B cell (primary cell): Measurements from ENCODE around the gene CERK. TPM values are rescaled to one million over a fixed set of nuclear protein-coding genes. Genes with fewer than 3 reads are reported as not detected.

Source experiments
- ATAC-seq: fragments of 200-7000 bp; cut with Tn5 transposase; one replicate; pipeline ENCODE4 v1.10.0; 2021; ENCODE audit warnings: low read depth, mild to moderate bottlenecking, moderate number of reproducible peaks, moderate library complexity
- CTCF ChIA-PET: fragments of 350-600 bp; sonication (Branson Sonifier 250); formaldehyde crosslinking; loops from one replicate; lab custom pipeline; 2021; ENCODE audit warnings: antibody characterized with exemption, inconsistent platforms; lab: Charles Lee
- POLR2A ChIA-PET: fragments of 350-600 bp; sonication (Branson Sonifier 250); formaldehyde crosslinking; loops from one replicate; lab custom pipeline; 2021; ENCODE audit warnings: antibody characterized with exemption; lab: Charles Lee
- DNase-seq: peaks from one replicate; pipeline ENCODE4 v3.0.0; 2013
- H2AFZ ChIP-seq: 2 replicates; pipeline ENCODE4 v1.6.1; 2012; ENCODE audit warnings: mild to moderate bottlenecking, low read depth, low read length; ENCODE audit not compliant: insufficient read depth, poor library complexity, severe bottlenecking
- H3K27ac ChIP-seq, 2 donors: 1 replicate in 1 of 2; 2 replicates in 1 of 2; pipeline ENCODE4 v1.5.1; 2012 to 2013; ENCODE audit warnings: low read length in 2 of 2, mild to moderate bottlenecking in 2 of 2, moderate library complexity in 1 of 2
- H3K27me3 ChIP-seq, 4 experiments: fragments of 200-600 bp in 1 of 4; sonication (generic) in 1 of 4; replicated peaks in 1 of 4; 1 replicate in 2 of 4; 2 replicates in 2 of 4; pipeline versions ENCODE4 v1.6.1 to v1.7.0; 2013 to 2016; ENCODE audit warnings: low read length in 3 of 4, mild to moderate bottlenecking in 2 of 4, mixed read lengths in 1 of 4, moderate library complexity in 1 of 4; ENCODE audit not compliant: insufficient read depth in 4 of 4, control insufficient read depth in 3 of 4; ENCODE audit errors: control extremely low read depth in 1 of 4
- H3K36me3 ChIP-seq, 2 experiments: replicated peaks in 1 of 2; 1 replicate in 1 of 2; 2 replicates in 1 of 2; pipeline versions ENCODE4 v1.6.1 to v1.7.1; 2013; ENCODE audit warnings: low read length in 1 of 2; ENCODE audit not compliant: insufficient read depth in 2 of 2, control insufficient read depth in 1 of 2; ENCODE audit errors: control extremely low read depth in 1 of 2, extremely low read depth in 1 of 2
- H3K4me1 ChIP-seq, 2 donors: fragments of 200-600 bp in 1 of 2; sonication (generic) in 1 of 2; 1 replicate in 1 of 2; 2 replicates in 1 of 2; pipeline versions ENCODE4 v1.5.1 to v1.6.1; 2013 to 2017; ENCODE audit warnings: low read length in 2 of 2; ENCODE audit not compliant: control insufficient read depth in 2 of 2, insufficient read depth in 2 of 2
- H3K4me2 ChIP-seq: replicated peaks from 2 replicates; pipeline ENCODE3; 2012; ENCODE audit warnings: mild to moderate bottlenecking, low read depth, low read length; ENCODE audit not compliant: poor library complexity, severe bottlenecking
- H3K4me3 ChIP-seq, 5 experiments: fragments of 200-600 bp in 1 of 5; sonication (generic) in 1 of 5; 1 replicate in 3 of 5; 2 replicates in 2 of 5; pipeline versions ENCODE4 v1.5.1 to v1.7.0; 2011 to 2016; ENCODE audit warnings: low read length in 4 of 5, mild to moderate bottlenecking in 4 of 5, low read depth in 2 of 5, control low read depth in 1 of 5, moderate library complexity in 1 of 5; ENCODE audit not compliant: insufficient read depth in 1 of 5; ENCODE audit errors: control extremely low read depth in 1 of 5, extremely low read depth in 1 of 5
- H3K79me2 ChIP-seq: fragments of 200-600 bp; sonication (generic); one replicate; pipeline ENCODE4 v1.6.0; 2016; ENCODE audit warnings: low read length; ENCODE audit not compliant: control insufficient read depth, insufficient read depth
- H3K9ac ChIP-seq: fragments of 200-600 bp; sonication (generic); 2 replicates; pipeline ENCODE4 v1.6.1; 2017; ENCODE audit warnings: mild to moderate bottlenecking, low read length, moderate library complexity
- H3K9me3 ChIP-seq, 3 donors: one replicate each; pipeline versions ENCODE4 v1.6.1 to v1.7.1; 2013; ENCODE audit warnings: low read length in 2 of 3; ENCODE audit not compliant: control insufficient read depth in 2 of 3, insufficient read depth in 1 of 3; ENCODE audit errors: control extremely low read depth in 1 of 3
- H4K20me1 ChIP-seq: 2 replicates; pipeline ENCODE4 v1.6.0; 2012; ENCODE audit warnings: mild to moderate bottlenecking, low read length; ENCODE audit not compliant: insufficient read depth, control insufficient read depth, poor library complexity, severe bottlenecking
- H3K27ac Mint-ChIP-seq: one replicate; pipeline ENCODE4 v1.8.0; 2021; ENCODE audit warnings: mixed read lengths
- H3K27me3 Mint-ChIP-seq: one replicate; pipeline ENCODE4 v1.8.0; 2021; ENCODE audit warnings: mixed read lengths
- H3K4me1 Mint-ChIP-seq: one replicate; pipeline ENCODE4 v1.8.0; 2021; ENCODE audit warnings: mixed read lengths
- H3K4me3 Mint-ChIP-seq: one replicate; pipeline ENCODE4 v1.8.0; 2021; ENCODE audit warnings: mixed read lengths
- H3K9me3 Mint-ChIP-seq: one replicate; pipeline ENCODE4 v1.8.0; 2022; ENCODE audit warnings: mixed read lengths; ENCODE audit not compliant: insufficient read depth
- EZH2 ChIP-seq: IDR thresholded peaks from 2 replicates; pipeline ENCODE4 v1.6.1; 2012; ENCODE audit warnings: borderline replicate concordance, low read depth, mild to moderate bottlenecking, moderate library complexity, low read length; ENCODE audit not compliant: insufficient read depth, poor library complexity, severe bottlenecking
- WGBS: methylation state at CpG from one replicate; pipeline ENCODE4 v1.1.5; 2013; ENCODE audit warnings: missing lambda C conversion rate; ENCODE audit not compliant: insufficient coverage; 5-methylcytosine and 5-hydroxymethylcytosine counted together
- intact Hi-C: fragments of 100-400 bp; cut with micrococcal nuclease; formaldehyde crosslinking; loops from one replicate; pipeline ENCODE4 v1.10.0; 2022
- polyA plus RNA-seq: library from polyadenylated mRNA; depleted of rRNA; stranded (reverse); fragments of >200 nt; gene quantifications from 2 replicates; pipeline ENCODE4 v1.2.3, GENCODE V29; 2012
- total RNA-seq, 2 donors: library from RNA; stranded (reverse); fragments of 120-200 nt in 1 of 2; gene quantifications; 1 replicate in 1 of 2; 2 replicates in 1 of 2; pipeline versions ENCODE4 v1.2.3 to v1.2.4, GENCODE V29; 2013 to 2022
- TF ChIP-seq, protein P1 (sequence below): fragments of 200-600 bp; IDR thresholded peaks from one replicate; pipeline ENCODE4 v1.8.0; 2022; ENCODE audit warnings: antibody characterized with exemption, mild to moderate bottlenecking

Gene CERK
- total and polyA plus RNA-seq, 2 donors (not counting 1 experiment from before 2014, with no cell fraction given): 23.2 to 48.3 TPM

DNA sequence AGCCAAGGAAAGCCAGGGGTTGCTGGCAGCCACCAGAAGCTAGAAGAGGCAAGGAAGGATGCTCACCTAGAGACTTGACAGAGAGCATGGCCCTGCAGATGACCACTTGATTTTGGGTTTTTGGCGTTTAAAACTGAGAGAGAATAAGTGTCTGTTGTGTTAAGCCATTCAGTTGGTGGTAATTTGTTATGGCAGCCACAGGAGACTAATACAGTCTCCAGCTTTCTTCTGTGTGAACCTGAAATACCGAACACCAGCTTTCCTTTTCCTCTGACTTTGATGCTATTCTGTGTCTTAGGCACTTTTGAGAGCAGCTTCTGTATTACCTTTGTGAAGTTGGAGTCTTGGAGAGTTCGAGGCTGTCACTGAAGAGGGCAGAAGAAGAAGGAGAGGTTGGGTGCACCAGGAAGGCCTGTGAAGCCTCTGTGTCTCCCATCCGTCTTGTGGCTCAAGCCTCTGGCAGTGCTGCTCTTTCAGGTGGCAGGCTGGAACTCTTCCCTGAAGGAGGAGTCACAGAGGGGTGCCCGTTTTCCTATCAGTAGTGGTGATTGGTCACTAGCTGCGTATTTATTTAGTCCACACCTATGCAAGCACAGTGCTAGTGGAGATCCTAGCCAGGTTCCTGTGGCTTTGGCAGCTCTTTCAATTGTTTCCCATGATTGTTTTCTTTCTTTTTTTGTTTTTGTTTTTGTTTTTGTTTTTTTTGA is 26.9 kb upstream of the CERK start:
- H3K9me3 Mint-ChIP-seq: no peaks in the 10 kb centered on the region
- H4K20me1 ChIP-seq: peaks cover 9% of the 10 kb centered on the region
- H3K4me3 ChIP-seq: peak overlapping the region in 3 of 5 experiments; percentile 12 to 93 (median 89)
- H3K27me3 Mint-ChIP-seq: no peaks in the 10 kb centered on the region
- H3K9ac ChIP-seq: peak overlapping the region; percentile 87
- H3K36me3 ChIP-seq: peaks cover 0 to 18% of the 10 kb centered on the region in 2 experiments
- TF ChIP-seq EZH2: no peak
- TF ChIP-seq, protein P1, sequence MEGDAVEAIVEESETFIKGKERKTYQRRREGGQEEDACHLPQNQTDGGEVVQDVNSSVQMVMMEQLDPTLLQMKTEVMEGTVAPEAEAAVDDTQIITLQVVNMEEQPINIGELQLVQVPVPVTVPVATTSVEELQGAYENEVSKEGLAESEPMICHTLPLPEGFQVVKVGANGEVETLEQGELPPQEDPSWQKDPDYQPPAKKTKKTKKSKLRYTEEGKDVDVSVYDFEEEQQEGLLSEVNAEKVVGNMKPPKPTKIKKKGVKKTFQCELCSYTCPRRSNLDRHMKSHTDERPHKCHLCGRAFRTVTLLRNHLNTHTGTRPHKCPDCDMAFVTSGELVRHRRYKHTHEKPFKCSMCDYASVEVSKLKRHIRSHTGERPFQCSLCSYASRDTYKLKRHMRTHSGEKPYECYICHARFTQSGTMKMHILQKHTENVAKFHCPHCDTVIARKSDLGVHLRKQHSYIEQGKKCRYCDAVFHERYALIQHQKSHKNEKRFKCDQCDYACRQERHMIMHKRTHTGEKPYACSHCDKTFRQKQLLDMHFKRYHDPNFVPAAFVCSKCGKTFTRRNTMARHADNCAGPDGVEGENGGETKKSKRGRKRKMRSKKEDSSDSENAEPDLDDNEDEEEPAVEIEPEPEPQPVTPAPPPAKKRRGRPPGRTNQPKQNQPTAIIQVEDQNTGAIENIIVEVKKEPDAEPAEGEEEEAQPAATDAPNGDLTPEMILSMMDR: no peak
- 72% methylated on average over 2 of the region's 6 CpGs for WGBS
- H3K79me2 ChIP-seq: peaks cover 85% of the 10 kb centered on the region
- CTCF ChIA-PET: interaction anchor here (1.0 to 13.1 kb wide), 5 partner anchors 9 to 38 kb away, joined by 4 to 468 read pairs (median 32); no protein-coding TSS in a partner anchor
- peak overlapping the region; percentile 89 for H3K27ac Mint-ChIP-seq
- H3K4me3 Mint-ChIP-seq: peak overlapping the region; percentile 96
- H3K27ac ChIP-seq: peak overlapping the region; percentile 32 to 93
- DNase-seq (no peak), ATAC-seq (no peak)
- intact Hi-C loops: loop anchor here (1.0 kb wide), 1 partner anchor 33 kb away; no protein-coding TSS in a partner anchor
- no peak overlapping the region for H2AFZ ChIP-seq
- peak overlapping the region; percentile 78 for H3K4me2 ChIP-seq
- no peaks in the 10 kb centered on the region for H3K9me3 ChIP-seq
- POLR2A ChIA-PET: interaction anchor here (4.5 kb wide), 1 partner anchor 11 kb away, joined by 92 read pairs; no protein-coding TSS in a partner anchor
- no peaks in the 10 kb centered on the region for H3K27me3 ChIP-seq
- peaks cover 65 to 78% of the 10 kb centered on the region in 2 donors for H3K4me1 ChIP-seq
- H3K4me1 Mint-ChIP-seq: peaks cover 75% of the 10 kb centered on the region
